ENCODE measurements around the gene SNRPB2.

SNRPB2 gene

GRCh38 chr20:16771213-16771612 lies 41.4 kb downstream of the SNRPB2 start:
- DNase-seq (ENCODE audit: low spot score) = no peak
- TF ChIP-seq CTCF (IDR thresholded peaks at IDR 0.05; ENCODE audit: borderline replicate concordance, control extremely low read depth, extremely low read depth, insufficient read depth, missing control alignments) = no peak
- in situ Hi-C loops (cut with MboI; ENCODE audit: low sequenced_read_pairs, unreplicated experiment) = loop anchor here (25.0 kb wide), 2 partner anchors 259 to 1059 kb away; no protein-coding TSS in a partner anchor

GRCh38 chr20:16775961-16776360 lies 46.1 kb downstream of the SNRPB2 start:
- no peak for DNase-seq (ENCODE audit: low spot score)
- TF ChIP-seq CTCF (IDR thresholded peaks at IDR 0.05; ENCODE audit: borderline replicate concordance, control extremely low read depth, extremely low read depth, insufficient read depth, missing control alignments) = no peak
- in situ Hi-C loops (cut with MboI; ENCODE audit: low sequenced_read_pairs, unreplicated experiment) = no loop called here

GRCh38 chr20:16777126-16777525 lies 47.3 kb downstream of the SNRPB2 start:
- DNase-seq (ENCODE audit: low spot score) = no peak
- in situ Hi-C loops (cut with MboI; ENCODE audit: low sequenced_read_pairs, unreplicated experiment) = no loop called here
- TF ChIP-seq CTCF (IDR thresholded peaks at IDR 0.05; ENCODE audit: borderline replicate concordance, control extremely low read depth, extremely low read depth, insufficient read depth, missing control alignments) = no peak

GRCh38 chr20:16778159-16778558 lies 48.3 kb downstream of the SNRPB2 start:
- in situ Hi-C loops (cut with MboI; ENCODE audit: low sequenced_read_pairs, unreplicated experiment) = no loop called here
- no peak for TF ChIP-seq CTCF (IDR thresholded peaks at IDR 0.05; ENCODE audit: borderline replicate concordance, control extremely low read depth, extremely low read depth, insufficient read depth, missing control alignments)
- DNase-seq (ENCODE audit: low spot score) = no peak

GRCh38 chr20:16781496-16781895 lies 51.7 kb downstream of the SNRPB2 start:
- in situ Hi-C loops (cut with MboI; ENCODE audit: low sequenced_read_pairs, unreplicated experiment) = no loop called here

GRCh38 chr20:16785226-16785625 lies 55.4 kb downstream of the SNRPB2 start:
- in situ Hi-C loops (cut with MboI; ENCODE audit: low sequenced_read_pairs, unreplicated experiment) = no loop called here
- TF ChIP-seq CTCF (IDR thresholded peaks at IDR 0.05; ENCODE audit: borderline replicate concordance, control extremely low read depth, extremely low read depth, insufficient read depth, missing control alignments) = no peak
- DNase-seq (ENCODE audit: low spot score) = no peak

More at GRCh38 chr20:16781496-16781895, 51.7 kb downstream of the SNRPB2 start:
- no peak for DNase-seq (ENCODE audit: low spot score)
- no peak for TF ChIP-seq CTCF (IDR thresholded peaks at IDR 0.05; ENCODE audit: borderline replicate concordance, control extremely low read depth, extremely low read depth, insufficient read depth, missing control alignments)

Data from GM13976 (cell line).